H1 (cell line): Measurements from ENCODE around the gene PCP4L1.

Experiments used
- EP300 ChIP-seq, 2 experiments: IDR thresholded peaks; 1 replicate in 1 of 2; 2 replicates in 1 of 2; pipeline ENCODE4 v1.6.1; 2011 to 2012; ENCODE audit warnings: low read depth in 2 of 2, low read length in 2 of 2, mild to moderate bottlenecking in 2 of 2, borderline replicate concordance in 1 of 2, inconsistent platforms in 1 of 2, moderate library complexity in 1 of 2
- POLR2A ChIP-seq, 2 experiments: IDR thresholded peaks; 1 replicate in 1 of 2; 2 replicates in 1 of 2; pipeline ENCODE4 v1.6.1; 2011; ENCODE audit warnings: low read depth in 2 of 2, low read length in 2 of 2, mild to moderate bottlenecking in 2 of 2; ENCODE audit errors: control extremely low read depth in 1 of 2

GRCh38 chr1:161228032-161228431 is 30.5 kb upstream of the PCP4L1 start:
- TF ChIP-seq EP300 (IDR thresholded peaks at IDR 0.05; ENCODE audit: borderline replicate concordance in 1 of 2, low read depth in 2 of 2, low read length in 2 of 2) (no peak), POLR2A (IDR thresholded peaks at IDR 0.05; ENCODE audit: control extremely low read depth in 1 of 2, low read depth in 2 of 2, low read length in 2 of 2) (no peak)
